Measurements from ENCODE around the gene CCR3. TPM values are rescaled to one million over a fixed set of nuclear protein-coding genes. Genes with fewer than 3 reads are reported as not detected.

The CCR3 gene
- total and polyA plus RNA-seq, 9 of the 15 experiments (the other 6 are each of a cell fraction or from before 2014, with no cell fraction given): not detected

GRCh38 chr3:46228260-46229242, 13.7 kb upstream of the CCR3 start (continued):
- TF ChIP-seq ZNF780A (CRISPR knock-in tag; IDR thresholded peaks at IDR 0.05) (no peak), CEBPB (tag; IDR thresholded peaks at IDR 0.05) (peak; percentile 73), TEAD2 (tag; IDR thresholded peaks at IDR 0.05) (no peak), PTTG1 (tag; IDR thresholded peaks at IDR 0.05; ENCODE audit: low read depth) (no peak), STAG1 (CRISPR knock-in tag; IDR thresholded peaks at IDR 0.05; ENCODE audit: borderline replicate concordance) (no peak), ZNF639 (CRISPR knock-in tag; conservative IDR thresholded peaks at IDR 0.05 in 1 of 2, IDR thresholded peaks at IDR 0.05 in 1 of 2) (no peak), ID3 (CRISPR knock-in tag; IDR thresholded peaks at IDR 0.05) (no peak), ID3 (tag; IDR thresholded peaks at IDR 0.05) (no peak), ZNF263 (CRISPR knock-in tag; IDR thresholded peaks at IDR 0.05; ENCODE audit: borderline replicate concordance) (no peak), ZNF224 (CRISPR knock-in tag; IDR thresholded peaks at IDR 0.05) (no peak), CBFB (CRISPR knock-in tag; IDR thresholded peaks at IDR 0.05) (no peak), ZNF274 (IDR thresholded peaks at IDR 0.05; ENCODE audit: borderline replicate concordance, low read depth, low read length) (no peak), ARID1B (IDR thresholded peaks at IDR 0.05) (peak; percentile 68), CBX3 (IDR thresholded peaks at IDR 0.05; ENCODE audit: borderline replicate concordance in 1 of 2, low read length in 2 of 2) (no peak), POLR2AphosphoS5 (IDR thresholded peaks at IDR 0.05; ENCODE audit: control insufficient read depth, insufficient read depth, low read depth, low read length) (peak; percentile 38; the same call in 1 of the 2 replicates), GATA2 (CRISPR knock-in tag; IDR thresholded peaks at IDR 0.05) (no peak)
- TF ChIP-seq, protein P1, sequence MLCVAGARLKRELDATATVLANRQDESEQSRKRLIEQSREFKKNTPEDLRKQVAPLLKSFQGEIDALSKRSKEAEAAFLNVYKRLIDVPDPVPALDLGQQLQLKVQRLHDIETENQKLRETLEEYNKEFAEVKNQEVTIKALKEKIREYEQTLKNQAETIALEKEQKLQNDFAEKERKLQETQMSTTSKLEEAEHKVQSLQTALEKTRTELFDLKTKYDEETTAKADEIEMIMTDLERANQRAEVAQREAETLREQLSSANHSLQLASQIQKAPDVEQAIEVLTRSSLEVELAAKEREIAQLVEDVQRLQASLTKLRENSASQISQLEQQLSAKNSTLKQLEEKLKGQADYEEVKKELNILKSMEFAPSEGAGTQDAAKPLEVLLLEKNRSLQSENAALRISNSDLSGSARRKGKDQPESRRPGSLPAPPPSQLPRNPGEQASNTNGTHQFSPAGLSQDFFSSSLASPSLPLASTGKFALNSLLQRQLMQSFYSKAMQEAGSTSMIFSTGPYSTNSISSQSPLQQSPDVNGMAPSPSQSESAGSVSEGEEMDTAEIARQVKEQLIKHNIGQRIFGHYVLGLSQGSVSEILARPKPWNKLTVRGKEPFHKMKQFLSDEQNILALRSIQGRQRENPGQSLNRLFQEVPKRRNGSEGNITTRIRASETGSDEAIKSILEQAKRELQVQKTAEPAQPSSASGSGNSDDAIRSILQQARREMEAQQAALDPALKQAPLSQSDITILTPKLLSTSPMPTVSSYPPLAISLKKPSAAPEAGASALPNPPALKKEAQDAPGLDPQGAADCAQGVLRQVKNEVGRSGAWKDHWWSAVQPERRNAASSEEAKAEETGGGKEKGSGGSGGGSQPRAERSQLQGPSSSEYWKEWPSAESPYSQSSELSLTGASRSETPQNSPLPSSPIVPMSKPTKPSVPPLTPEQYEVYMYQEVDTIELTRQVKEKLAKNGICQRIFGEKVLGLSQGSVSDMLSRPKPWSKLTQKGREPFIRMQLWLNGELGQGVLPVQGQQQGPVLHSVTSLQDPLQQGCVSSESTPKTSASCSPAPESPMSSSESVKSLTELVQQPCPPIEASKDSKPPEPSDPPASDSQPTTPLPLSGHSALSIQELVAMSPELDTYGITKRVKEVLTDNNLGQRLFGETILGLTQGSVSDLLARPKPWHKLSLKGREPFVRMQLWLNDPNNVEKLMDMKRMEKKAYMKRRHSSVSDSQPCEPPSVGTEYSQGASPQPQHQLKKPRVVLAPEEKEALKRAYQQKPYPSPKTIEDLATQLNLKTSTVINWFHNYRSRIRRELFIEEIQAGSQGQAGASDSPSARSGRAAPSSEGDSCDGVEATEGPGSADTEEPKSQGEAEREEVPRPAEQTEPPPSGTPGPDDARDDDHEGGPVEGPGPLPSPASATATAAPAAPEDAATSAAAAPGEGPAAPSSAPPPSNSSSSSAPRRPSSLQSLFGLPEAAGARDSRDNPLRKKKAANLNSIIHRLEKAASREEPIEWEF (CRISPR knock-in tag; IDR thresholded peaks at IDR 0.05): no peak

Data from K562 (cell line).